Measurements from ENCODE around the gene TMEM131.

DNA sequence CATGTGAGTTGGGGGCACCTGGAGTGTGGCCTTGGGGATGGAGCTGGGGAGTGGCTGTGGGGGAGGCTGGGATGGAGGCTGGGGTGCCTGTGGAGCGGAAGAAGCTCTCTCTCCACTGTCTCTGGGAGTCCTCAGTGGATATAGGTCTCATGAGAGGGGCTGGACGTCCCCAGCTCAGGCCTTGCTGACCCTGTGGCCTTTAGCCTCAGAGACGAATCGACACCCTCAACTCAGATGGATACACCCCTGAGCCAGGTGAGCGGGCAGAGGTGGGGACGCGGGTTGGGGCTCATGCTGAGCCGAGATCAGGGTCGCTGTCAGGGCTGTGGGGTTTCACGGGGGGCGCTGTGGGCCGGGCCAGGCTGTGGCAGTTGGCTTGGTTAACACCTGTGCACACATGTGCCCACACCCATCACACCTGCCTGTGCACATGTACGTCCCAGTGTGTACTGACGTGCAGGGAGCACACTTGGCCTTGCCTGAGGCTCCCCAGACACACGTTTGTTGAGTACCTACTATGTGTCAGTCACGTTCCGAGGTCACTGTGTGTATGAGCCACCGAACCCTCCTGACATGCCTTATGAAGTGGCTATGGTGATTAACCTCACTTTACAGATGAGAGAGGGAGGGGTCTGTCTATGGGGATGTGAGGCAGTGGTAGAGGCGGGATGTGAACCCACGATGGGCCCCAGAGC lies 262.3 kb downstream of the TMEM131 start:
- TF ChIP-seq, protein P1, sequence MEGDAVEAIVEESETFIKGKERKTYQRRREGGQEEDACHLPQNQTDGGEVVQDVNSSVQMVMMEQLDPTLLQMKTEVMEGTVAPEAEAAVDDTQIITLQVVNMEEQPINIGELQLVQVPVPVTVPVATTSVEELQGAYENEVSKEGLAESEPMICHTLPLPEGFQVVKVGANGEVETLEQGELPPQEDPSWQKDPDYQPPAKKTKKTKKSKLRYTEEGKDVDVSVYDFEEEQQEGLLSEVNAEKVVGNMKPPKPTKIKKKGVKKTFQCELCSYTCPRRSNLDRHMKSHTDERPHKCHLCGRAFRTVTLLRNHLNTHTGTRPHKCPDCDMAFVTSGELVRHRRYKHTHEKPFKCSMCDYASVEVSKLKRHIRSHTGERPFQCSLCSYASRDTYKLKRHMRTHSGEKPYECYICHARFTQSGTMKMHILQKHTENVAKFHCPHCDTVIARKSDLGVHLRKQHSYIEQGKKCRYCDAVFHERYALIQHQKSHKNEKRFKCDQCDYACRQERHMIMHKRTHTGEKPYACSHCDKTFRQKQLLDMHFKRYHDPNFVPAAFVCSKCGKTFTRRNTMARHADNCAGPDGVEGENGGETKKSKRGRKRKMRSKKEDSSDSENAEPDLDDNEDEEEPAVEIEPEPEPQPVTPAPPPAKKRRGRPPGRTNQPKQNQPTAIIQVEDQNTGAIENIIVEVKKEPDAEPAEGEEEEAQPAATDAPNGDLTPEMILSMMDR (IDR thresholded peaks at IDR 0.05) = no peak
- TF ChIP-seq POLR2A (IDR thresholded peaks at IDR 0.05) = no peak

Measured in transverse colon (tissue), 3 donors.